ENCODE data around the gene TMEM200A. TPM values are rescaled to one million over a fixed set of nuclear protein-coding genes. Genes with fewer than 3 reads are reported as not detected.

Gene TMEM200A
- total and polyA plus RNA-seq, 11 donors, result 0.15 to 1.9 (median 0.42) TPM; not detected in 6

DNA sequence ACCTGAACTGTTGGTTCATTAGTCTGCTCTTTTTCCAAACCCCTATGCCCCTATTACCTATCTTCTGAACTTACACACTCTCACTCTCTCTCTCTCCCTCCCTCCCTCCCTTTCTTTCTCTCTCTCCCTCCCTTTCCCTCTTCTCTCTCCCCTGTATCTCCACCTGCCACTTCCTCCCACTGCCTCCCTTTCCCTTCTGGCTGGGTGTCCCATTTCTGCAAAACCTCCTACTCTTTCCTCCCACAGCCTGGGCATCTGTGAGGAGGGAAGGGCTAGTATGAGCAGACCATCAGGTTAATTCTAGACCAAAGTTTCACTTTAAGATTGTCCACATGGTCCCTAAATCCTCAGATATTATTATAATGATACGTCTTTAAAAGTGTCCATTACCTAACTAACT, 95.1 kb downstream of the TMEM200A start:
- Histone ChIP-seq H3K27me3 (peaks cover 0 to 5% (median 0%) of the 10 kb centered on the region in 9 donors), H3K27ac (no peak overlapping the region), H3K9me3 (no peaks in the 10 kb centered on the region), H3K4me1 (no peaks in the 10 kb centered on the region), H3K36me3 (no peaks in the 10 kb centered on the region), H3K4me3 (no peak overlapping the region)
- intact Hi-C loops (cut with DNase I), result no loop called here
- DNase-seq, result no peak
- WGBS, 4 donors, result 88 to 96% (median 91%) methylated on average over 1 of the region's 1 CpG
- TF ChIP-seq POLR2A (IDR thresholded peaks at IDR 0.05), result no peak
- TF ChIP-seq, protein P1, sequence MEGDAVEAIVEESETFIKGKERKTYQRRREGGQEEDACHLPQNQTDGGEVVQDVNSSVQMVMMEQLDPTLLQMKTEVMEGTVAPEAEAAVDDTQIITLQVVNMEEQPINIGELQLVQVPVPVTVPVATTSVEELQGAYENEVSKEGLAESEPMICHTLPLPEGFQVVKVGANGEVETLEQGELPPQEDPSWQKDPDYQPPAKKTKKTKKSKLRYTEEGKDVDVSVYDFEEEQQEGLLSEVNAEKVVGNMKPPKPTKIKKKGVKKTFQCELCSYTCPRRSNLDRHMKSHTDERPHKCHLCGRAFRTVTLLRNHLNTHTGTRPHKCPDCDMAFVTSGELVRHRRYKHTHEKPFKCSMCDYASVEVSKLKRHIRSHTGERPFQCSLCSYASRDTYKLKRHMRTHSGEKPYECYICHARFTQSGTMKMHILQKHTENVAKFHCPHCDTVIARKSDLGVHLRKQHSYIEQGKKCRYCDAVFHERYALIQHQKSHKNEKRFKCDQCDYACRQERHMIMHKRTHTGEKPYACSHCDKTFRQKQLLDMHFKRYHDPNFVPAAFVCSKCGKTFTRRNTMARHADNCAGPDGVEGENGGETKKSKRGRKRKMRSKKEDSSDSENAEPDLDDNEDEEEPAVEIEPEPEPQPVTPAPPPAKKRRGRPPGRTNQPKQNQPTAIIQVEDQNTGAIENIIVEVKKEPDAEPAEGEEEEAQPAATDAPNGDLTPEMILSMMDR (IDR thresholded peaks at IDR 0.05), result no peak
- no peak for ATAC-seq

GRCh38 chr6:130466052-130466747, 100.4 kb downstream of the TMEM200A start:
- Histone ChIP-seq H3K27me3 (no peaks in the 10 kb centered on the region), H3K27ac (no peak overlapping the region), H3K4me1 (no peaks in the 10 kb centered on the region), H3K4me3 (no peak overlapping the region), H3K36me3 (no peaks in the 10 kb centered on the region), H3K9me3 (no peaks in the 10 kb centered on the region)
- intact Hi-C loops (cut with DNase I), result no loop called here
- DNase-seq, result no peak
- TF ChIP-seq, protein P1 (IDR thresholded peaks at IDR 0.05), result no peak
- TF ChIP-seq POLR2A (IDR thresholded peaks at IDR 0.05), result no peak
- WGBS, 4 donors, result 70 to 77% (median 73%) methylated on average over 9 of the region's 9 CpGs
- ATAC-seq, result no peak

DNA sequence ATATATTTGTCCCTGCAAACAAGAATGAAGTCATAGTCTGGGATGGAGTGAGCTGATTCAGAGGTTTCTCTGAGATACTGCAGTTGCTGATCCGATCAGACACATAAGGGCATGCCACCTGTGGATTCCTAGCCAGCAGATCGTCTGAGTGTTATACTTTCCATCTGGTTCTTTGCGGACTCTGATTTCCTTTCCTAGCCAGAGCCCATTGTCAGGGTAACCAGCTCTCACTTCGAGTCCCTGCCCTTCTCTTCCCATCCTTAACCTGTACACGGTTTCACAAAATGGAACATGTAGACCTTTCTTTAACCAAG, 100.9 kb downstream of the TMEM200A start:
- intact Hi-C loops (cut with DNase I), result no loop called here
- Histone ChIP-seq H3K9me3 (no peaks in the 10 kb centered on the region), H3K4me1 (no peaks in the 10 kb centered on the region), H3K27ac (no peak overlapping the region), H3K4me3 (no peak overlapping the region), H3K27me3 (no peaks in the 10 kb centered on the region), H3K36me3 (no peaks in the 10 kb centered on the region)
- no peak for ATAC-seq
- TF ChIP-seq POLR2A (IDR thresholded peaks at IDR 0.05), result no peak
- TF ChIP-seq, protein P1 (IDR thresholded peaks at IDR 0.05), result no peak
- no peak for DNase-seq
- WGBS, 4 donors, result 60 to 65% (median 63%) methylated on average over 5 of the region's 5 CpGs

DNA sequence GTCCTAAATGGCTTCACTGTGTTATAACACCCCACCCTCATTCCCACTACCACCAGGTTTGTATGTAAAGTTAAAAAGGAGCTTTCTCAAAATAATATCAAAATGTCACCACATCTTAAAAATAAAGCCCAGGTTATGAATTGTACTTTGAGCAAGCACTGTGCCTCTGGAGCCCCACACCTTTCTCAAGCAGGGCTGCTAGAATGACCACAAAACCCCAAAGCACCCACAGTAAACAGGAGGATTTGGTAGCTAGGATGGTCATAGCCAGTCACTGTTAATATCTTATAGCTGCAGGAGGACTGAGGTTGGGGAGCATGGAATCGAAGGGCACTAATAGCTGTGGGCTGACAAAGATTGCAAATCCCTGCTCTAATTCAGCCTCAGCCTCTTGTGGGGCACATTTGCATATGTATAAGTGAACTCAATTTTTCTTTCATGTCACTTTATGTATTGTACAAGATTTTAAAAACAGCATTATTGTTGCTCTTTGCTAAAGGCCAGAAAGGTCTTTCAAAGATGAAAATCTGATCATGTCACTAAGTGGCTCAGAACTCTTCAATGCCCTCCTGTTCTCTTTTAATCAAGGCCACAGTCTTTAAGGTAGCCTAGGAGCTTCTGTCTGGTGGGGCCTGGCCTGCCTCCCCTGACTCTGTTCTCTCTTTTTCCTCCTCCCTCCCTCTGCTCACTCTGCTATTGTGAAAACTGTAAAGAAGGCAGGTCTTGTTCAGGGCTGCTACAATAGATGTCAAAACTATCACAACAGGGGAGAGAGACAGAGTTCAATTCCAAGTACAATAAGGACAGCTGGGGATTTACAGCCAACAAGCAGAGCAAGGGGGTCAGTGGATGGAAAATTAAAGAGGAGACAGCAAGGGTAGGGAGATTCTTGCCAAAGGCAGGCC, 101.6 kb downstream of the TMEM200A start:
- intact Hi-C loops (cut with DNase I), result no loop called here
- 63 to 79% (median 74%) methylated on average over 1 of the region's 1 CpG for WGBS, 4 donors

More for the DNA sequence above, 101.6 kb downstream of the TMEM200A start:
- H3K36me3 ChIP-seq, result no peaks in the 10 kb centered on the region
- H3K27ac ChIP-seq, result no peak overlapping the region
- no peak overlapping the region for H3K4me3 ChIP-seq
- ATAC-seq (no peak), DNase-seq (no peak)
- H3K9me3 ChIP-seq, result peaks cover 0 to 4% (median 0%) of the 10 kb centered on the region in 12 donors
- TF ChIP-seq, protein P1 (IDR thresholded peaks at IDR 0.05), result no peak
- TF ChIP-seq POLR2A (IDR thresholded peaks at IDR 0.05), result no peak
- no peaks in the 10 kb centered on the region for H3K4me1 ChIP-seq
- H3K27me3 ChIP-seq, result no peaks in the 10 kb centered on the region
